ENCODE data around the gene RAD18.

RAD18 gene

DNA sequence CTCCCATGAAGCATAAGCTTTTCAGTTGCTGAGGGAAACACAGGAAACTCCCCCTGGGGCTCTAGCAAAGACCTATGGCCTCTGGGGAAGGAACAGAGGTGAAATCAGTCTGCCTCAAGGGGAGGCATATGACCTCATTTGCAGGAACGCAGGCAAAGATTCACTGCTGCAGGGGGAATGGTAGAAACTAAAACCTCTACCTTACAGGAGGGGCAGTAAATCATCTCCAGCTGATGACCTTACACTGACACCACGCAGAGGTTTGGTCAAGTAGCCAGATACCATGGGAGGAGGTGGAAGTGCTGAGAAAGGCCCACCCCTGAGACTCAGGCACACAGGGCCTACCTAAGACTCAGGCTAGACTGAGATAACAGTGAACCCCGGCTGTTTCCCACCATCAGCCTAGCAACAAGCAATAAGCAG is 81.1 kb downstream of the RAD18 start:
- TF ChIP-seq ZFX (IDR thresholded peaks at IDR 0.05; ENCODE audit: borderline replicate concordance) (no peak), CTCF (IDR thresholded peaks at IDR 0.05) (no peak)
- no peak overlapping the region for H3K27ac ChIP-seq

GRCh38 chr3:8879347-8879944 is 83.8 kb downstream of the RAD18 start:
- no peak overlapping the region for H3K27ac ChIP-seq
- TF ChIP-seq ZFX (IDR thresholded peaks at IDR 0.05; ENCODE audit: borderline replicate concordance) (no peak), CTCF (IDR thresholded peaks at IDR 0.05) (no peak)

DNA sequence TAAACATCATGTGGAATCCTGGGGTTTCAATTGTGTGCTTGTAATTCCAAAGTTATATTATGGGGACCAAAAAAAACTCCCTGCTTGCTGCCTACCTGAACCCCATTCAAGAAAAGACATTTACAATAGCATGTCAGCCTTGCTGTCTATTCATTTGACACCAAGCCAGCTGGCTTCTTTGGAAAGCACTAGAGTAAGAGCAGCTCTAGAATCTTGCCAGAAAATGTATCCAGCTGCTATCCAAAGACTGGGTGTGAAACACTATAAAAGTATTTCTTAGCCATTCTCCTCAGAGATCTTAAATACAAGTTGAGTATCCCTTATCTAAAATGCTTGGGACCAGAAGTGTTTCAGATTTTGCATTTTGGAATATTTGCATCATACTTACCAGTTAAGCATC is 87.4 kb downstream of the RAD18 start:
- TF ChIP-seq CTCF (IDR thresholded peaks at IDR 0.05) (no peak), ZFX (IDR thresholded peaks at IDR 0.05; ENCODE audit: borderline replicate concordance) (no peak)
- H3K27ac ChIP-seq = no peak overlapping the region

DNA sequence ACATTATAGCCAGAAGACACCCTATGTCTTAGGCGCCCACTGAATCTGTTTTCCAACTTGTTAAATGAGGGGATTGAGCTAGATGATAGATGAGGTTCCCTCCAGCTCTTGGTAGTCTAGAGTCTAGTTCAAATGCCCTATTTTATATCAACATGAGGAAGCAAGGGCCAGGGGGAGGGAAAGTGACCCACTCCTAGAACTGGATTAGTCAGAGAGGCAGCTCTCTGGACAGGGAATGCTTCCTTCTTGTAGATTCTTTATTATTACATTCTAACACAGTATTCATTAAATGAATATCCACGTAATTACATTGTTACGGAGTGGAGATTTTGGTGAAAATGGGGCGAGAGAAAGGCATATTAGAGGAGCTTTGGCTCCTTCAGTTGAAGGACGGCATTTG is 89.5 kb downstream of the RAD18 start:
- TF ChIP-seq CTCF (IDR thresholded peaks at IDR 0.05) (no peak), ZFX (IDR thresholded peaks at IDR 0.05; ENCODE audit: borderline replicate concordance) (no peak)
- no peak overlapping the region for H3K27ac ChIP-seq

DNA sequence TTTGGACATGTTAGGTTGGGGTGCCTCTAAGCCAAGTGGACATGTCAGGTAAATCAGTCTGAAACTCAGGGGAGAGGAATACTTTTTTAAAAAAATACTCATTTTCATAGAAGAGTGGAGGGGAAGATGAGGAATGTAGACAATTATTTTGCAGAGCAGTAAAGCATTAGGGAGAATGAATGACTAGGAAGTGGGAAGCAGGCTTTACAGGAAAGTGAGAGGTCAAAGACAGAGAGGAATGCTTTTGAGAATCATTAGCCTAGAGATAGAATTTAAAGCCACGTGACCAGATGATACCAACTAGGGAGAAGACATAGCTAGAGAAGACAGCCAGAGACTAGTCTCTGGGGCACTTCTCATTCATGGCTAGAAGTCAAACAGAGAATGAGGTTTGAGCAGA is 91.0 kb downstream of the RAD18 start:
- no peak overlapping the region for H3K27ac ChIP-seq
- TF ChIP-seq ZFX (IDR thresholded peaks at IDR 0.05; ENCODE audit: borderline replicate concordance) (no peak), CTCF (IDR thresholded peaks at IDR 0.05) (no peak)

DNA sequence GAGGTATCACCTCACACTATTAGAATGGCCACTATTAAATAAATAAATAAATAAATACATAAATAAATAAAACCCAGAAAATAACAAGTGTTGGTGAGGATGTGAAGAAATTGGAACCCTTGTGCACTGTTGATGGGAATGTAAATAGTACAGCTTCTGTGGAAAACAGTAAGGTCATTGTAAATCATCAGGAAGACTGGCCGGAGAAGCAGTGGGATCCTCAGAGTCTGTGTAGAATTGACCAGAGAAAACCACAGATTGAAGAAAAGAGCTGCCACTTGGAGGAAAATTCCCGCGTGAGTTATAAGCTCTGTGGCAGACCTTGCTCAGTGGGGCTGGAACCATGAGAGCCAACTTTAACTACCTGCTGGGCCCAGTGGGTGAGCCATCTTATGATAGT is 92.0 kb downstream of the RAD18 start:
- no peak overlapping the region for H3K27ac ChIP-seq
- TF ChIP-seq CTCF (IDR thresholded peaks at IDR 0.05) (no peak), ZFX (IDR thresholded peaks at IDR 0.05; ENCODE audit: borderline replicate concordance) (no peak)

DNA sequence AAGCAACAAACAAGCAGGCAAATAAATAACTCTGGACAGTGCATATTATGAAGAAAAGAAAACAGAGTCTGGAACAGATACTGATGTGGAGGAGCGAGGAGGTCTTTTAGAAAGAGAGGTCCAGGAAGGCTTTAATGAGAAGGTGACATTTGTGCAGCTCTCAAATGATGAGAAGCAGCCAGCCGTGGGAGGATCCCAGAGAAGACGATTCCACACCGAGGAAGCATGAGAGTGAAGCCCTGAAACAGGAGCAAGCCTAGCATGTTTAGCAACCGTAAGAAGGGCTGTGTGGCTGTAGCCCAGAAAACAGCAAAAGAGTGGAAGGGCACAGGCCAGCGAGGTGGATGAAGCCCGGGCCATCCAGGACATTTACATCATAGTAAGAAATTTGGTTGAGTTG is 93.1 kb downstream of the RAD18 start:
- no peak for TF ChIP-seq CTCF (IDR thresholded peaks at IDR 0.05)
- TF ChIP-seq ZFX (IDR thresholded peaks at IDR 0.05; ENCODE audit: borderline replicate concordance) = no peak
- H3K27ac ChIP-seq = no peak overlapping the region
